Measurements from ENCODE around the gene DDR2.

The DDR2 gene

GRCh38 chr1:162662013-162662412 lies 29.7 kb downstream of the DDR2 start:
- no peak overlapping the region for H3K27ac ChIP-seq
- TF ChIP-seq ZFX (IDR thresholded peaks at IDR 0.05): no peak
- no peak for TF ChIP-seq CTCF (conservative IDR thresholded peaks at IDR 0.05)

GRCh38 chr1:162663086-162663485 lies 30.8 kb downstream of the DDR2 start:
- TF ChIP-seq ZFX (IDR thresholded peaks at IDR 0.05) (no peak), CTCF (conservative IDR thresholded peaks at IDR 0.05) (no peak)
- no peak overlapping the region for H3K27ac ChIP-seq

- TF ChIP-seq ZFX (IDR thresholded peaks at IDR 0.05) (no peak), CTCF (conservative IDR thresholded peaks at IDR 0.05) (no peak)
- no peak overlapping the region for H3K27ac ChIP-seq
These were observed 31.4 kb downstream of the DDR2 start for GRCh38 chr1:162663589-162664106.

GRCh38 chr1:162666006-162666645 lies 33.9 kb downstream of the DDR2 start:
- no peak for TF ChIP-seq CTCF (conservative IDR thresholded peaks at IDR 0.05)
- TF ChIP-seq ZFX (IDR thresholded peaks at IDR 0.05): no peak
- H3K27ac ChIP-seq: no peak overlapping the region

- TF ChIP-seq CTCF (conservative IDR thresholded peaks at IDR 0.05) (no peak), ZFX (IDR thresholded peaks at IDR 0.05) (no peak)
- H3K27ac ChIP-seq: no peak overlapping the region
These were observed 35.3 kb downstream of the DDR2 start for GRCh38 chr1:162667381-162668080.

GRCh38 chr1:162670928-162671663 lies 38.8 kb downstream of the DDR2 start:
- H3K27ac ChIP-seq: no peak overlapping the region
- TF ChIP-seq ZFX (IDR thresholded peaks at IDR 0.05): no peak
- TF ChIP-seq CTCF (conservative IDR thresholded peaks at IDR 0.05): no peak

Measured in C4-2B (cell line).